Body of pancreas (tissue), 4 donors: ENCODE results near the gene PDGFRA. TPM values are rescaled to one million over a fixed set of nuclear protein-coding genes. Genes with fewer than 3 reads are reported as not detected.

Experiments used
- ATAC-seq: fragments of 150-250 bp; one replicate; pipeline ENCODE4 v1.9.1; 2016
- DNase-seq, 4 donors: peaks; one replicate each; pipeline ENCODE4 v3.0.0-alpha.2; 2019
- H3K27ac ChIP-seq, 4 donors: fragments of 200-600 bp; sonication (generic); 1 replicate in 3 of 4; 2 replicates in 1 of 4; pipeline versions ENCODE4 v1.5.1 to v1.6.1; 2016 to 2019; ENCODE audit warnings: mild to moderate bottlenecking in 1 of 4, mixed read lengths in 1 of 4, moderate library complexity in 1 of 4
- H3K27me3 ChIP-seq, 2 donors: fragments of 200-600 bp; sonication (generic); one replicate each; pipeline ENCODE4 v1.6.0; 2016; ENCODE audit warnings: mild to moderate bottlenecking in 1 of 2
- H3K36me3 ChIP-seq, 2 donors: fragments of 200-600 bp; sonication (generic); replicated peaks in 1 of 2; 2 replicates each; pipeline ENCODE4 v1.5.1; 2016; ENCODE audit warnings: low read depth in 2 of 2; ENCODE audit not compliant: insufficient read depth in 1 of 2
- H3K4me1 ChIP-seq: fragments of 200-600 bp; sonication (generic); one replicate; pipeline ENCODE4 v1.6.0; 2016
- H3K4me3 ChIP-seq, 2 donors: fragments of 200-600 bp; sonication (generic); 1 replicate in 1 of 2; 2 replicates in 1 of 2; pipeline ENCODE4 v1.5.1; 2016 to 2019
- H3K9me3 ChIP-seq, 3 donors: fragments of 200-600 bp; sonication (generic); 1 replicate in 2 of 3; 2 replicates in 1 of 3; pipeline ENCODE4 v1.5.1; 2016
- POLR2A ChIP-seq, 3 donors: fragments of 450-650 bp; IDR thresholded peaks; one replicate each; pipeline ENCODE4 v1.6.1; 2016; ENCODE audit warnings: antibody characterized with exemption in 3 of 3, mild to moderate bottlenecking in 2 of 3
- WGBS, 2 donors: methylation state at CpG; one replicate each; pipeline ENCODE4 v1.1.5; 2017; 5-methylcytosine and 5-hydroxymethylcytosine counted together
- intact Hi-C: fragments of 100-400 bp; cut with DNase I; formaldehyde crosslinking; loops from one replicate; pipeline ENCODE4 v1.15.1; 2023
- total RNA-seq, 2 donors: library from RNA; depleted of rRNA; stranded (reverse); fragments of >200 nt; gene quantifications; one replicate each; pipeline ENCODE4 v1.1.0, GENCODE V29; 2016
- TF ChIP-seq, protein P1 (sequence below), 7 experiments: fragments of 450-650 bp in 4 of 7; fragments of 200-600 bp in 3 of 7; sonication (generic) in 3 of 7; IDR thresholded peaks; one replicate each; pipeline ENCODE4 v1.5.1; 2016 to 2019; ENCODE audit warnings: antibody characterized with exemption in 7 of 7

The PDGFRA gene
- total RNA-seq, result 10 to 100 TPM; 54.4 to 56.0 TPM

DNA sequence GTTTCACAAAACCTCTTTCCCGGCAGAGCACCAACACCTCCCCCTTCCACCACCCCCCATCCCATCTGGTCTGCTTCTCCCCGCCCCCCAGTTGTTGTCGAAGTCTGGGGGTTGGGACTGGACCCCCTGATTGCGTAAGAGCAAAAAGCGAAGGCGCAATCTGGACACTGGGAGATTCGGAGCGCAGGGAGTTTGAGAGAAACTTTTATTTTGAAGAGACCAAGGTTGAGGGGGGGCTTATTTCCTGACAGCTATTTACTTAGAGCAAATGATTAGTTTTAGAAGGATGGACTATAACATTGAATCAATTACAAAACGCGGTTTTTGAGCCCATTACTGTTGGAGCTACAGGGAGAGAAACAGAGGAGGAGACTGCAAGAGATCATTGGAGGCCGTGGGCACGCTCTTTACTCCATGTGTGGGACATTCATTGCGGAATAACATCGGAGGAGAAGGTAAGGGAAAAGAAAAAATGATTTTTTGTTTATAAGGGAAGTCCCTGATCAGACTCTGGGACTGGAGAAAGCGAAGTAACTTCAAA is at the start of gene PDGFRA:
PDGFRA (plus strand) TSS at position 333 of the 541 bp plus-strand sequence. CDS start 29,476 bp downstream, outside the sequence.
- ATAC-seq (no peak), DNase-seq (peak in 3 of 4 donors; percentile 39 to 57 (median 39))
- peak in 2 of 3 donors; percentile 35 to 36 for TF ChIP-seq POLR2A (IDR thresholded peaks at IDR 0.05)
- TF ChIP-seq, protein P1, sequence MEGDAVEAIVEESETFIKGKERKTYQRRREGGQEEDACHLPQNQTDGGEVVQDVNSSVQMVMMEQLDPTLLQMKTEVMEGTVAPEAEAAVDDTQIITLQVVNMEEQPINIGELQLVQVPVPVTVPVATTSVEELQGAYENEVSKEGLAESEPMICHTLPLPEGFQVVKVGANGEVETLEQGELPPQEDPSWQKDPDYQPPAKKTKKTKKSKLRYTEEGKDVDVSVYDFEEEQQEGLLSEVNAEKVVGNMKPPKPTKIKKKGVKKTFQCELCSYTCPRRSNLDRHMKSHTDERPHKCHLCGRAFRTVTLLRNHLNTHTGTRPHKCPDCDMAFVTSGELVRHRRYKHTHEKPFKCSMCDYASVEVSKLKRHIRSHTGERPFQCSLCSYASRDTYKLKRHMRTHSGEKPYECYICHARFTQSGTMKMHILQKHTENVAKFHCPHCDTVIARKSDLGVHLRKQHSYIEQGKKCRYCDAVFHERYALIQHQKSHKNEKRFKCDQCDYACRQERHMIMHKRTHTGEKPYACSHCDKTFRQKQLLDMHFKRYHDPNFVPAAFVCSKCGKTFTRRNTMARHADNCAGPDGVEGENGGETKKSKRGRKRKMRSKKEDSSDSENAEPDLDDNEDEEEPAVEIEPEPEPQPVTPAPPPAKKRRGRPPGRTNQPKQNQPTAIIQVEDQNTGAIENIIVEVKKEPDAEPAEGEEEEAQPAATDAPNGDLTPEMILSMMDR (IDR thresholded peaks at IDR 0.05), result no peak
- 14 to 15% methylated on average over 15 of the region's 15 CpGs for WGBS, 2 donors
- Histone ChIP-seq H3K4me3 (no peak within 1 kb of the TSS), H3K4me1 (peaks cover 78% of the 10 kb centered on the region), H3K27ac (peak within 1 kb of the TSS in 1 of 4 donors; percentile 26), H3K9me3 (no peaks in the 10 kb centered on the region), H3K36me3 (no peaks in the 10 kb centered on the region), H3K27me3 (peaks cover 5 to 72% of the 10 kb centered on the region in 2 donors)
- intact Hi-C loops, result loop anchor here (5.0 kb wide), 1 partner anchor 302 kb away; no protein-coding TSS in a partner anchor

DNA sequence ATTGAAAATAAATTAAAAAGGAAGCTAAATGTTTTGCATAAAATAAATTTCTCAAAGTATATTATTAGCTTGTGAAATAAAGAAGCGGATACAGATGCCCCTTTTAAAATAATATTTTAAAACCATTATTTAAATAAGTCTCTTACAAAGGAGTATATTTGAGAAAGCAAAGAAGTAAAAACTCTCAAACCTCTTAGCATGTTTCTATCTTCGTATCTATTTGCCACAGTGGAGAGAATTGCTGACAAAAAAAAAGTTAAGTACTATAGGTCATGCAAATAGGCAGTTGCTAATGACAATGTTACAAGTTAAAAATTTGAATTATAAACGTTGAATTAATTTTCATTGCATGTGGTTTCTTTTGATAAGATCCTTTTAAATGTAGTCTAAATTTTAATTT is 44.5 kb upstream of the PDGFRA start:
- no peaks in the 10 kb centered on the region for H3K4me1 ChIP-seq
- 47 to 58% methylated on average over 3 of the region's 3 CpGs for WGBS, 2 donors
- H3K36me3 ChIP-seq, result no peaks in the 10 kb centered on the region
- H3K27me3 ChIP-seq, result no peaks in the 10 kb centered on the region
- H3K9me3 ChIP-seq, result no peaks in the 10 kb centered on the region
- TF ChIP-seq, protein P1 (IDR thresholded peaks at IDR 0.05), result no peak
- TF ChIP-seq POLR2A (IDR thresholded peaks at IDR 0.05), result no peak
- DNase-seq, result no peak
- H3K27ac ChIP-seq, result no peak overlapping the region
- H3K4me3 ChIP-seq, result no peak overlapping the region
- ATAC-seq, result no peak
- intact Hi-C loops, result no loop called here

DNA sequence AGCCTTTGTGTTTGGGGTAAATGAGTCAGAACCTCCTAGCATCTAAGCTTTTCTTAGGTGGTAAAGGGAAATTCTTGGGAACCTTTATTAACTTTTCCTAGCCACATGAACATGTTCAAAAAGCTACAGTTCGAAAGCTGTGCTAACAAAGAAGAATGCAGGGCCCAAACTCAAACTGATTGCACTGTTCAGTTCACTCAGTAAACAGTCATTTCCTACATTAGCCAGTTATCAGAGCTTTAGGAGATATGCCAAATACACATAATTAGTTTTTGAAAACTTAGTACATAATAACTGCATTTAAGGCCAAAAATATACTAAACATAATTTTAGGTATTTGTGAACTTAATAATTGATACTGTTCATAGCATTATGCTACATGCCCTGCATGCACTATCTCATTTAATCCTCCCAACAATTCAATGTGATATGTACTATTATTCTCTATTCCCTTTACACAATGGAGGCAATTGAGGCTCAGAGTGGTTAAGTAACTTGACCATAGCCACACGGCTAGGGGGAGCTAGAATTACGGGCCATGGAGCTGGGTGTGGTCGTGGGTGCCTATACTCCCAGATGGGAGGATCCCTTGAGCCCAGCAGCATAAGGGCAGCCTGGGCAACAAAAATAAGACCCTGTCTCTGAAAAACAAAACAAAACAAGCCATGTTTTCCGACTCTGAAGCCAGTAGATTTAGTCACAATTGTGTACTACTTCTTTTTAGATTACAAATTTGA is 43.9 kb upstream of the PDGFRA start:
- Histone ChIP-seq H3K27ac (no peak overlapping the region), H3K27me3 (no peaks in the 10 kb centered on the region), H3K9me3 (no peaks in the 10 kb centered on the region), H3K36me3 (no peaks in the 10 kb centered on the region), H3K4me3 (no peak overlapping the region), H3K4me1 (no peaks in the 10 kb centered on the region)
- DNase-seq (no peak), ATAC-seq (no peak)
- TF ChIP-seq POLR2A (IDR thresholded peaks at IDR 0.05), result no peak
- TF ChIP-seq, protein P1 (IDR thresholded peaks at IDR 0.05), result no peak
- intact Hi-C loops, result no loop called here
- WGBS, 2 donors, result 62 to 64% methylated on average over 5 of the region's 5 CpGs

DNA sequence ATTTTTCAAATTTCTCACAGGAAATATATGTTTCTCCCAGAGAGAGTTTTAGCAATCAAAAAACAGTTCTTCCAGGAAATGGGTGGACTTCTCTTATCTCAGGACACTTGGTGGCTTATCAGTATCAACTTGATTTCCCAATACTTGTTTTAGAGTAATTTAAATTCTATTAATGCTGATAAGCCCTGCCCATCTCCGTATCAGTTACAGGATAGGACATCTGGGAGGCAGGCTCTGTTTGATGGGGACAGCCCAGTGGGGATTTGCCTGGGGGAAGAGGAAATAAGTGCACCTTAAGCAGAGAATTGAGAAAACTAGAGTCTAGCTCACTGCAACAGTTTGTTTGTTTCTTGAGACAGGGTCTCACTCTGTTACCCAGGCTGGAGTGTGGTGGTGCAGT is 43.2 kb upstream of the PDGFRA start:
- Histone ChIP-seq H3K9me3 (no peaks in the 10 kb centered on the region), H3K4me3 (no peak overlapping the region), H3K36me3 (no peaks in the 10 kb centered on the region), H3K27ac (no peak overlapping the region), H3K4me1 (no peaks in the 10 kb centered on the region), H3K27me3 (no peaks in the 10 kb centered on the region)
- DNase-seq (no peak), ATAC-seq (no peak)
- no peak for TF ChIP-seq POLR2A (IDR thresholded peaks at IDR 0.05)
- TF ChIP-seq, protein P1 (IDR thresholded peaks at IDR 0.05), result no peak
- intact Hi-C loops, result no loop called here
- 20 to 24% methylated on average over 1 of the region's 1 CpG for WGBS, 2 donors
